Fibroblast of villous mesenchyme (primary cell): ENCODE results near the gene KIAA1549. TPM values are rescaled to one million over a fixed set of nuclear protein-coding genes. Genes with fewer than 3 reads are reported as not detected.

Experiments
- DNase-seq: peaks from one replicate; pipeline ENCODE4 v3.0.0-alpha.2; 2010; ENCODE audit warnings: low read depth
- H3K4me3 ChIP-seq: 2 replicates; pipeline ENCODE4 v1.5.1; 2011; ENCODE audit warnings: low read depth, mild to moderate bottlenecking, low read length
- total RNA-seq: library from RNA; depleted of rRNA; stranded (reverse); fragments of >200 nt; gene quantifications from 2 replicates; pipeline ENCODE4 v1.2.3, GENCODE V29; 2012
- TF ChIP-seq, protein P1 (sequence below): IDR thresholded peaks from 2 replicates; pipeline ENCODE4 v1.5.1; 2012; ENCODE audit warnings: low read depth, mild to moderate bottlenecking, low read length; ENCODE audit not compliant: insufficient read depth

Gene KIAA1549
- total RNA-seq, 1 donor: 2.6 TPM

DNA sequence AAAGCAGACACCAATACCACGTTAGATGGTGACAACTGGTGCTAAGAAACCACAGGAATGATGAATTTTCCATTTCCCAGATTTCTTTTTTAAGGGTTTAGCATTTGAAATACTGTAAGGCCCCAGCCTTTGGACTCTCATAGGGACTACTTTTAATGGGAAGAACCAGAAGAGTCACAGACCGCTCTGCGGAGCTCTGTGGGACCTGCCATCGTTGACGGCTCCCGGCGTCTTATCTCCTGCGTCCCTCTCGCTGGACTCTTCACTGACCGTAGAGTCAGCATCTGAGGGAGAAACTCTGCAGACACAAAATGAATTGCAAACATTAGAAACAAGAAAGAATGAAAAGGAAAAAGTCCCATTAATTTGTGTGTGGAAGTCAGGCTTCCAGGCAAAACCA is 101.8 kb downstream of the KIAA1549 start:
- DNase-seq: no peak
- TF ChIP-seq, protein P1, sequence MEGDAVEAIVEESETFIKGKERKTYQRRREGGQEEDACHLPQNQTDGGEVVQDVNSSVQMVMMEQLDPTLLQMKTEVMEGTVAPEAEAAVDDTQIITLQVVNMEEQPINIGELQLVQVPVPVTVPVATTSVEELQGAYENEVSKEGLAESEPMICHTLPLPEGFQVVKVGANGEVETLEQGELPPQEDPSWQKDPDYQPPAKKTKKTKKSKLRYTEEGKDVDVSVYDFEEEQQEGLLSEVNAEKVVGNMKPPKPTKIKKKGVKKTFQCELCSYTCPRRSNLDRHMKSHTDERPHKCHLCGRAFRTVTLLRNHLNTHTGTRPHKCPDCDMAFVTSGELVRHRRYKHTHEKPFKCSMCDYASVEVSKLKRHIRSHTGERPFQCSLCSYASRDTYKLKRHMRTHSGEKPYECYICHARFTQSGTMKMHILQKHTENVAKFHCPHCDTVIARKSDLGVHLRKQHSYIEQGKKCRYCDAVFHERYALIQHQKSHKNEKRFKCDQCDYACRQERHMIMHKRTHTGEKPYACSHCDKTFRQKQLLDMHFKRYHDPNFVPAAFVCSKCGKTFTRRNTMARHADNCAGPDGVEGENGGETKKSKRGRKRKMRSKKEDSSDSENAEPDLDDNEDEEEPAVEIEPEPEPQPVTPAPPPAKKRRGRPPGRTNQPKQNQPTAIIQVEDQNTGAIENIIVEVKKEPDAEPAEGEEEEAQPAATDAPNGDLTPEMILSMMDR: no peak
- no peak overlapping the region for H3K4me3 ChIP-seq

DNA sequence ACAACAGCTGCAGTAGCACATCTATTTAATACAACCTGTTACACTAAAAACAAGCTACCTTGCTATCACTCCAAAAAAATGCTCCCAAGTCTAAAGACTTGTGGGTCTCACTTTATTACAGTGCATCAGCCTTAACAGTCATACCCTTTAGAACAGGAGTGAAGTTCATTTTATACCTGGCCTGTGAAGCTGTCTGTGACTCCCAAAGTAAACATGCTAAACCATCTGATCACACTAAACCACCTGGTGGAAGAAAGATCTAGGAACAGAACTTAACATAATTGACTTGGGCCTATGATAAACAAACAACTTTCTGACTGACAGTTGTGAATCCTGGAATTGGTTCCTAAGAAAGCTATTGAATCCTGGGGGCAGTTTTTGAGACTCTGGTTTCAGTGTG is 102.3 kb downstream of the KIAA1549 start:
- no peak for DNase-seq
- H3K4me3 ChIP-seq: no peak overlapping the region
- TF ChIP-seq, protein P1: no peak

DNA sequence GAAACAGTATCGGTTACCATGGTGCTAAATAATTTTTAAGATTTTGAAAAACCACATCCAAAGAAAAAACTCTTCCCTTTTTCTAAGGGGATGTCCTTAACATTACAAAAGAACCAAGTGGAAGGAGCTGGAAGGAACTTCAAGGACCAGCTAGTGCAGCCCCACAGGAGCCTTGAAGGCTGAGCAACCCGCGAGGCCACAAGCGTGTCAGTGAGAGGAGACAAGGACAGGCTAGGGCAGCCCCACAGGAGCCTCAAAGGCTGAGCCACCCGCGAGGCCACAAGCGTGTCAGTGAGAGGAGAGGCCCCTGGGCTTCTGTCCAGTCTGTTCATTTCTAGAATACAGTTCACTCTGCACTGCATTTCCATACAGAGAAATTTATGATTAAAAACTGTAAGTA is 103.1 kb downstream of the KIAA1549 start:
- no peak for DNase-seq
- H3K4me3 ChIP-seq: no peak overlapping the region
- TF ChIP-seq, protein P1: no peak

DNA sequence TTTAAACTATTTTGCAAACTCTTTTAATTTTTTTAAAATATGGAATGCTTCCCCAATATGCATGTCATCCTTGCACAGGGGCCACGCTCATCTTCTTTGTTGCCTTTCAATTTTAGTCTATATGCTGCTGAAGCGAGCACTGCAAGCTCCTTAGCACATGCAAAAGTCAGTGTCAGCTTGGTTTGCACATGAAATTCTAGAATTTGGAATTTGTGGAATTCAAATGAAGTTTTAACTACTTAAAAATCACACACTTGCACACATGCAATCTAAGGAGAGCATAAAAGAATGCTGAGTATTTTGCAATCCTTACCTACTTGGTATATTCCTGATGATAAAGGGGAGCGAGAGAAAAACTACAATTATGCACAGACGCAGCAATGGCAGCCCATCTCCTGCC is 104.9 kb downstream of the KIAA1549 start:
- no peak overlapping the region for H3K4me3 ChIP-seq
- TF ChIP-seq, protein P1: no peak
- no peak for DNase-seq

DNA sequence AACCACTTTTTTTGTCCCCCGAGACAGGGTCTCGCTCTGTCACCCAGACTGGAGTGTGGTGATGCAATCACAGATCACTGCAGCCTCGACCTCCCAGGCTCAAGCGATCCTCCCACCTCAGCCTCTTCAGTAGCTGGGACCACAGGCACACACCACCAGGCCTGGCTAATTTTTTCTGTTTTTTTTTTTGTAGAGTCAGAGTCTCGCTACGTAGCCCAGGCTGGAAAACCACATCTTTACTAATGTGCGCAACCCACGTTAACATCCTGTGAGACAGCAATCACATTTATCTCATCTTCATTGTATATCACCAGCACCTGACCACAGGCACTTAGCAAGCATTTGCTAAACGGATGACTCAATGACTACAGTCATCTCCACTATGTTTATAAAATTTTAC is 105.4 kb downstream of the KIAA1549 start:
- DNase-seq: peak; percentile 78
- TF ChIP-seq, protein P1: no peak

DNA sequence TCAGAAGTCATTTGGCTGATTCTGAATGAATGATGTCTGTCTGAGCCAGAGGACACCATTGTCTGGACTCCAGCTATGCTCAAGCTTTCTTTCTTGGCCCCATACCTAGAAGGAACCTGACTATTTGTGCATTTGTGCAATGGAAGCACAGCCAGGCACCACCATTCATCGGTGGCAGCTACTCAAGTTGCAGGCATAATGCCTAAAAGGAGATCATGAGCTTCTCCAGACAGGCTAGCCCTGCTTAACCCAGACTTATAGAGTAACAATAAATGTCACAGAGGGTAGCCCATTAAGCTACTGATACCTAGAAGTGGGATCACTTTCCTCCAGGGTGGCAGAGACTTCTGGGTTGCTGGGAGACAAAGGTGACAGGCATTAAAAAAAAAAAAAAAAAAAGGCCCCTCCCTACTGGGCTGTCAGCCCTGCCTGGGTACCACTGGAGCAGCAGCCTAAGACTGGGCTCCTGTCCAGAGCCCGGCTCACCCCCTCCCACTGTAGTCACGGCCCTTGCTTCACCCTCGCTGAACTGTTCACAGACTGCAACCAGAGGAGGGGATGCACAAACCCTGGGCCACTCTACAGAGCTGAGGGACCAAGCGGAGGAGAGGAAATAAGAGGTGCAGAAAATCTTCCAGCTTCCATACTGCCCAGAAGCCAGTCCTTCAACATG is 107.8 kb downstream of the KIAA1549 start:
- TF ChIP-seq, protein P1: no peak

More for the DNA sequence above, 105.4 kb downstream of the KIAA1549 start:
- H3K4me3 ChIP-seq: no peak overlapping the region

DNA sequence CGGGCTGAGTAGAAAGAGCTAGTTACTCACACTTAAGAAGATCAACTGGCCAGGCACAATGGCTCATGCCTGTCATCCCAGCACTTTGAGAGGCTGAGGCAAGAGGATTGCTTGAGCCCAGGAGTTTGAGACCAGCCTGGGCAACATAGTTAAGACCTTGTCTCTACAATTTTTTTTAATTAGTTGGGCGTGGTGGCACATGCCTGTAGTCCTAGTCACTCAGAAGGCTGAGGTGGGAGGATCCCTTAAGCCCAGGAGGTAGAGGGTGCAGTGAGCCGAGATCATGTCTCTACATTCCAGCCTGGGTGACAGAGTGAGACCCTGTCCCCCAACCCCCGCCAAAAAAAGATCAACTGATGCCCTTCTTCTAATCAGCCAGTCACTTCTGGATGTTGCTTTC is 108.6 kb downstream of the KIAA1549 start:
- peak; percentile 15 for DNase-seq
- no peak overlapping the region for H3K4me3 ChIP-seq
- TF ChIP-seq, protein P1: no peak

More for the DNA sequence above, 107.8 kb downstream of the KIAA1549 start:
- no peak for DNase-seq
- no peak overlapping the region for H3K4me3 ChIP-seq
